Dermis blood vessel endothelial cell (primary cell): Measurements from ENCODE around the gene LINC01488. TPM values are rescaled to one million over a fixed set of nuclear protein-coding genes. Genes with fewer than 3 reads are reported as not detected.

ENCODE experiments used
- DNase-seq: peaks from one replicate; pipeline ENCODE4 v3.0.0; 2010
- total RNA-seq: library from RNA; depleted of rRNA; stranded (reverse); fragments of >200 nt; gene quantifications from 2 replicates; pipeline ENCODE4 v1.2.3, GENCODE V29; 2014

Gene LINC01488
- total RNA-seq, 1 donor from 2014 or later = not detected

GRCh38 chr11:69511358-69512055, 30.0 kb downstream of the LINC01488 start:
- DNase-seq = peak; percentile 19

GRCh38 chr11:69512136-69512535, 30.7 kb downstream of the LINC01488 start:
- no peak for DNase-seq

GRCh38 chr11:69512790-69513189, 31.3 kb downstream of the LINC01488 start:
- DNase-seq = no peak

GRCh38 chr11:69513196-69513595, 31.7 kb downstream of the LINC01488 start:
- DNase-seq = no peak

GRCh38 chr11:69513663-69514224, 32.3 kb downstream of the LINC01488 start:
- DNase-seq = no peak

GRCh38 chr11:69514771-69515170, 33.3 kb downstream of the LINC01488 start:
- DNase-seq = no peak

GRCh38 chr11:69515271-69516245, 34.1 kb downstream of the LINC01488 start:
- DNase-seq = no peak

- no peak for DNase-seq
These were observed 35.1 kb downstream of the LINC01488 start for GRCh38 chr11:69516526-69516925.

GRCh38 chr11:69518081-69518950, 36.9 kb downstream of the LINC01488 start:
- DNase-seq = no peak

- DNase-seq = no peak
These were observed 38.9 kb downstream of the LINC01488 start for GRCh38 chr11:69520186-69520916.

GRCh38 chr11:69521457-69521856, 40.0 kb downstream of the LINC01488 start:
- no peak for DNase-seq

- DNase-seq = no peak
These were observed 42.0 kb downstream of the LINC01488 start for GRCh38 chr11:69523453-69523852.

- DNase-seq = no peak
These were observed 42.9 kb downstream of the LINC01488 start for GRCh38 chr11:69524291-69524882.

GRCh38 chr11:69524991-69525411, 43.5 kb downstream of the LINC01488 start:
- DNase-seq = no peak

- DNase-seq = no peak
These were observed 44.3 kb downstream of the LINC01488 start for GRCh38 chr11:69525516-69526452.

GRCh38 chr11:69526453-69526810, 45.0 kb downstream of the LINC01488 start:
- no peak for DNase-seq

GRCh38 chr11:69529001-69529400, 47.5 kb downstream of the LINC01488 start:
- DNase-seq = no peak

- no peak for DNase-seq
These were observed 49.0 kb downstream of the LINC01488 start for GRCh38 chr11:69530278-69531070.

- no peak for DNase-seq
These were observed 49.7 kb downstream of the LINC01488 start for GRCh38 chr11:69531071-69531716.
